GM06990 (cell line): Measurements from ENCODE around the gene FOXO6.

Experiments used
- DNase-seq: peaks from one replicate; pipeline ENCODE4 v3.0.0-alpha.2; 2011; ENCODE audit not compliant: insufficient read length; ENCODE audit errors: extremely low read depth
- H3K27me3 ChIP-seq: replicated peaks from 2 replicates; pipeline ENCODE4 v1.6.0; 2011; ENCODE audit warnings: low read length; ENCODE audit not compliant: control insufficient read depth, insufficient read depth
- H3K36me3 ChIP-seq: 2 replicates; pipeline ENCODE4 v1.5.1; 2011; ENCODE audit warnings: low read length; ENCODE audit not compliant: control insufficient read depth, insufficient read depth
- H3K4me3 ChIP-seq: replicated peaks from 2 replicates; pipeline ENCODE4 v1.5.1; 2011; ENCODE audit warnings: low read depth, mild to moderate bottlenecking, control low read depth, low read length
- CTCF ChIP-seq: IDR thresholded peaks from 2 replicates; pipeline ENCODE4 v1.5.1; 2011; ENCODE audit warnings: low read length, control low read depth, mild to moderate bottlenecking, inconsistent platforms; ENCODE audit not compliant: insufficient read depth, poor library complexity, severe bottlenecking

Gene FOXO6

GRCh38 chr1:41429641-41430035 lies 68.4 kb downstream of the FOXO6 start:
- Histone ChIP-seq H3K4me3 (no peak overlapping the region), H3K36me3 (no peaks in the 10 kb centered on the region), H3K27me3 (no peaks in the 10 kb centered on the region; the same call in none of the 2 replicates)
- TF ChIP-seq CTCF, result no peak
- DNase-seq, result no peak

GRCh38 chr1:41430069-41430468 lies 68.8 kb downstream of the FOXO6 start:
- no peak for TF ChIP-seq CTCF
- no peaks in the 10 kb centered on the region; the same call in none of the 2 replicates for H3K27me3 ChIP-seq
- no peaks in the 10 kb centered on the region for H3K36me3 ChIP-seq
- no peak overlapping the region for H3K4me3 ChIP-seq
- DNase-seq, result no peak

- TF ChIP-seq CTCF, result no peak
- no peak for DNase-seq
- H3K36me3 ChIP-seq, result no peaks in the 10 kb centered on the region
- H3K4me3 ChIP-seq, result no peak overlapping the region
- no peaks in the 10 kb centered on the region; the same call in none of the 2 replicates for H3K27me3 ChIP-seq
Observed at GRCh38 chr1:41430582-41430981, 69.3 kb downstream of the FOXO6 start.

GRCh38 chr1:41431490-41432350 lies 70.5 kb downstream of the FOXO6 start:
- Histone ChIP-seq H3K4me3 (no peak overlapping the region), H3K36me3 (no peaks in the 10 kb centered on the region), H3K27me3 (no peaks in the 10 kb centered on the region; the same call in none of the 2 replicates)
- no peak for TF ChIP-seq CTCF
- DNase-seq, result no peak
